C4-2B (cell line): ENCODE results near the gene WNT9B.

ENCODE experiments used
- CTCF ChIP-seq: fragments of 450-650 bp; conservative IDR thresholded peaks from 2 replicates; pipeline ENCODE4 v1.5.1; 2017; ENCODE audit warnings: mild to moderate bottlenecking
- ZFX ChIP-seq: fragments of 450-650 bp; IDR thresholded peaks from 2 replicates; pipeline ENCODE4 v1.6.1; 2017

DNA sequence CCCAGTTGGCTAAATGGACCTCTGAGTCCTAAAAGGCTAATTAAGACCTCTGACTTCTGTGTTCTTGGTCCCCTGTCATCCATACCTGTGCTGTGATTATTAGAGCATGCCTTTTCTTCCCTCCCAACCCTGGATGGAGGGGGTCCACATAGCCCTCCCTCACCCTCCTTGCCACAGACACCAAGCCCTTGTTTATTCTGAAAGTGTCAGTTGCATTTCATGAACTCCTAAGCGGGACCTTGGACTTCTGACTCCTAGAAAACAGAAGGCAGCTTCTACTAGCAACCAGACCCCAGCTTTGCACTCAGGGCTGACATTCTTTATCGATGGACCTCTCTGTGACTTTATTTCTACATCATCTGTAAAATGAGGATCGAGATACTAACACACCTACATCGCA lies 38.1 kb downstream of the WNT9B start:
- TF ChIP-seq CTCF (no peak), ZFX (no peak)
